Stimulated activated CD8-positive, alpha-beta memory T cell treated with anti-CD3 and anti-CD28 coated beads, Interleukin-15, amount 100 ng/mL, for 24 hours (primary cell): Measurements from ENCODE around the gene FXYD1.
"Not testable (repeated sequence)": the region's sequence is repeated elsewhere in the genome, so short reads cannot be mapped to it uniquely, and the experiment has no call there.

Experiments used
- DNase-seq: peaks from one replicate; pipeline ENCODE4 v3.0.0-alpha.2; 2020; ENCODE audit warnings: low read depth

Gene FXYD1

DNA sequence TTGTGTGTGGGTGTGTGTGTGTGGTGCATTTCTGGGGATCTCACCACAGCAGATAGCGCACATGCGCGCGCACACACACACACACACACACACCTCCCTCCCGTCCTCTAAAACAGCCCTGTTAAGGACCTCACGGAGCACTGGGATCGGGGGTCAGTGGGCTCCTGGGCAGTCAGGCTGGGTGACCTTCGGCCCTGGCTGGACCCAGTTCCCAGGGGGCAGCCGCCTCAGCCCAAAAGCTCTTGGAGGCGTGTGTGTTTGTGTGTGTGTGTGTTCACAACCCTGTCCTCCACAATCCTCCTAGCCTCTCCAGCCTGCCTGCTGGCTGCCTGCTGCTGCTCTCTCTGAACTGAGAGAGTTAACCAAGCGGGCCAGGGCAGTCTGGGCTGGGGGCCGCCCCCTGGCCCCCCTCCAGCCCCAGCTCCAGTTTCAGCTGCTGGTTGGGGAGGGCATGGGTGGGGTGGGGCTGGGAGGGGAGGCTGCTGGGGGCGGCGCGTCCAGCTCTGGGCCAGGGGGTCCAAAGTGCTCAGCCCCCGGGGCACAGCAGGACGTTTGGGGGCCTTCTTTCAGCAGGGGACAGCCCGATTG lies at the start of gene FXYD1:
Gene FXYD1 (plus strand): TSS at position 520 of the 588 bp plus-strand sequence. CDS start 1,256 bp downstream, outside the sequence.
- no peak for DNase-seq

DNA sequence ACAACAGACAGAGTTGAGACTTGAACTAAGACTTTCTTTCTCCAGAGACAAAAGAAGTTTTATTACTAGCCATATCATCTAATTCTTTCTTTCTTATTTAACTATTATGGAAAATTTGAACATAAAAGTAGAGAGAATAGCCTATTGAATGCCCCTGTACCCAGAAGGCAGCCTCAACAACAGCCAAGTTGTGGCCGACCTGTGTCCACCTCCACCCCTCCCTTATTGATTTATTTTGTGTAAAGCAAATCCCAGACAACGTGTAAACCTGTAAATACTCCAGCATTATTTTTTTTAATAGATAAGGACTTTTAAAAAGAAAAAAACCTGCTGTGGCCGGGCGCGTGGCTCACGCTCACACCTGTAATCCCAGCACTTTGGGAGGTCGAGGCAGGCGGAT lies 49.1 kb upstream of the FXYD1 start:
- DNase-seq: no peak

DNA sequence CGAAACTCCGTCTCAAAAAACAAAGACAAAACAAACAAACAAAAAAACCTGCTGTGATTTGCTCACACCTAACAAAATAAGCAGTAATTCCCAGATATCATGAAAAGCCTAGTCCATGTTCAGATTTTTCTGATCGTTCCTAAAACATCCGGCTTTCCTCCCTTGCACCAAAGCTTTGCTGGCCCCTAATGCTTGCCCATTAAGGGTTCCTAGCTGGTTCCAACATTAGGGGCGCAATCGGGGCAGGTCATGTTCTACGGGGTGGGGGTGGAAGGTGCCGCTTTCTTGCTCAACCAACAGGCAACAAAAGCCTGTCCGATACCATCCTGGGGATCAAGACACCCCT lies 48.5 kb upstream of the FXYD1 start:
- DNase-seq: no peak

DNA sequence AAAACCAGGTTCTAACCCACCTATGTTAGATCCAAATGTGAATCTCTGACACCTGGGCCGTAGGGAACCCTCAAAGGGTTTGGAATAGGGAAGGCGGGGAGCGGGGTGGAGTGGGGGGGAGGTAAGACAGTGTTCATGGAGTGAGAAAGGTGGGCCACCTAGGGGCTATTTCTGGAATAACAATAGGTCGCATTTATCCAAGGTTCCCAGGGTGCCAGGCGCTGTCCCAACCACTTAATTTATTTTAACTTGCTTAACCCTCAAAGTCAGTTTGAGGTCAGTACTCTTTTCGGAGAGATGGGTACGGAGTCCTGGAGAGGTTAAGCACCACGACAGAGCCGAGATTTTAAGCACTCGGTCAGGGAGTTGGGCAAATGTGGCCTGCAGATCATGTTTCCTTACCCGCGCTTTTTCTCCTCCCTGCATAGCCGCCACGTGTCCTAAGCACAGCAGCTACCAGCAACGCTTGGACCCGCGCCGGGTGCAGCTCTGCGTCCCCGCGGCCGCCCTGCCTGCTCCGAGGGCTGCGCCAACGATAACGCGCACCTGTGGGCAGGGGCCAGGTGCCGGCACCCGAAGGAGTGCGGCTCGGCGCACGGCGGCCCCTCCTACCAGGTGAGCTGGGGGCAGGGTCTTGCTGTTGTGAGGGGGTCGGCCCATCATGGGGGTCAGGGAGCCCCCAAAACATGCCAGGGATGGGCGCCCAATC lies 48.0 kb upstream of the FXYD1 start:
- DNase-seq: no peak

DNA sequence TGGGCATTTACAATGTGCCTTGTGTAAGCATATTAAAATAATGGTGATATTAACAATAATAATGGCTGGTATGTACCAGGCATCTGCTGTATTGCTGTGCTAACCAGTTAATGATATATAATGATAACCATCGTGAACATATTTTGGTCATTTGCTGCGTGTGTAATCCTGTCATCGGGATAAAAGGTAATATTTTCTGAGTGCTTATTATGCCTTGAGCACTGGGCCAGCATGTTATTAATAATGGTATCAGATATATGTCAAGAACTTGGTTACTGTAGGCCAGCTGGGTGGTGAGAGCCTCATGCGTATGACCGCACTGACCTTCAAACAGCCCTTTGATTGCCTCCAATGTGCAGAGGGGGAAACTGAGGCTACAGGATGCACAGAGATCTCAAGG lies 45.2 kb upstream of the FXYD1 start:
- DNase-seq: no peak

DNA sequence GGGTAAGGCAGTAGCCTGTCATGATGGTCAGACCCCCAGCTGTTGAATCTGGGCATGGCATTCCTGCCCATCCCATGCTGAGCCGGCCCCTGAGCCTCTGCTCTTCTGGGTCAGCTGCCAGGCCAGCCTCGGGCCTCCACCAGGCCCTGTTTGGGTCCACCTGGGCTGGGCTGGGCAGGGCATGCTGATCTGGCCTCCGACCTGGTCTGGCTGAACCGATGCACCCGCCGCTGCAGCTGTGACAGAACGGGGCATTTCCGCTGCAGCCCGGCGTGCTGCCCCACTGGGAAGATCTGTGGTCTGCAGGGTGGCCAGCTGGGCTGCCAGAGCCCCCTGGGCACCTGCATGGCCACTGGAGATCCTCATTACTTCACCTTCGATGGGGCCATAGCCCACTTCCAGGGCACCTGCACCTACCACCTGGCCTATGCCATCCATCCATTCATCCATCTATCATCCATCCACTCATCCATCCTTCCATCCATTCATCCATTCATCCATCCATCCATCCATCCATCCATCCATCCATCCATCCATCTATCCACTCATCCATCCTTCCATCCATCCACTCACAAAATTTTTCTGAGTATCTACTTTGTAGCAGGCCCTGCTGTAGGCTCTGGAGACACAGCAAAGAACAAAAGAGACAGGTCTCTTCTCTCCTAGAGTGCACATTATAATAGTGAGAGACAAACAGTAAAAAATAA lies 44.5 kb upstream of the FXYD1 start:
- DNase-seq: no peak

DNA sequence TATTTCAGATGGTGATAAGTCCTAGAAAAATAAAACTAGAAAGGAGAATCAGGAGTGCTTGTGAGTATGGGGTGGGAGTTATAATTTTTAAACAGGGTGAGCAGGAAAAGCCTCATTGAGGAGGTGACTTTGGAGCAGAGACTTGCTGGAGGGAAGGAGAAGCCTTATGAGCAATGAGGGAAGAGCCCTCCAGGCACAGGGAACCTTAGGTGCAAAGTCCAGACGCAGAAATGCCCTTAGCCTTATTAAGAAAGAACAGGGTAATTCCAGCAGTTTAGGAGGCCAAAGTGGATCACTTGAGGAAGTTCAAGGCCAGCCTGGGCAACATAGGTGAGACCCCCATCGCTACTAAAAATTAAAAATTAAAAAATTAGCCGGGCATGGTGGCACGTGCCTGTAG lies 44.0 kb upstream of the FXYD1 start:
- DNase-seq: no peak

DNA sequence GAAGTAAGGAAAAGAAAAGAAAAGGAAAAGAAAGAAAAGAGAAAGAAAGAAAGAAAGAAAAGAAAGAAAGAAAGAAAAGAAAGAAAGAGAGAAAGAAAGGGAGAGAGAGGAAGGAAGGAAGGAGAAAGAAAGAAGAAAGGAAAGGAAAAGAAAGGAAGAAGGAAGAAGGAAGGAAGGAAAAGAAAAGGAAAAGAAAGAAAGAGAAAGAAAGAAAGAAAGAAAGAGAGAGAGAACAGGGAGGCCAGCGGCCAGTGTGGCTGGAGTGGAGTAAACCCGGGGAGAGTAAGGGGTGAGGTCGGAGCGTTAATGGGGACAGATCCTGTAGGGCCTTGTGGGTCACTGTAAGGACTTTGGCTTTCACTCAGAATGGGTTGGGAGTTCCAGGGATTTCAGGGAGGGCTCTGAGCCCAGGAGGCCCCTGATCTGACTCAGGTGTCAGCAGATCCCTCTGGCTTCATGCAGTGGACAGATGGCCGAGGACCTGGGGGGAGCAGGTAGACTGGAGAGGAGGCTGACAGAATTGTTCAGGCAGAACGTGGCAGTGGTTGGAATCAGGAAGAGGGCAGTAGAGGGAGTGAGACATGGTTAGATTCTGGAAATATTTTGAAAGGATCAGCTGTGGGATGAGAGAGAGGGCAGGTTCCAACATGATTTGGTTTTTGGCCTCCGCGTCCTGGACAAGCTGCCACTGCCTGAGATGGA lies 42.8 kb upstream of the FXYD1 start:
- no peak for DNase-seq

DNA sequence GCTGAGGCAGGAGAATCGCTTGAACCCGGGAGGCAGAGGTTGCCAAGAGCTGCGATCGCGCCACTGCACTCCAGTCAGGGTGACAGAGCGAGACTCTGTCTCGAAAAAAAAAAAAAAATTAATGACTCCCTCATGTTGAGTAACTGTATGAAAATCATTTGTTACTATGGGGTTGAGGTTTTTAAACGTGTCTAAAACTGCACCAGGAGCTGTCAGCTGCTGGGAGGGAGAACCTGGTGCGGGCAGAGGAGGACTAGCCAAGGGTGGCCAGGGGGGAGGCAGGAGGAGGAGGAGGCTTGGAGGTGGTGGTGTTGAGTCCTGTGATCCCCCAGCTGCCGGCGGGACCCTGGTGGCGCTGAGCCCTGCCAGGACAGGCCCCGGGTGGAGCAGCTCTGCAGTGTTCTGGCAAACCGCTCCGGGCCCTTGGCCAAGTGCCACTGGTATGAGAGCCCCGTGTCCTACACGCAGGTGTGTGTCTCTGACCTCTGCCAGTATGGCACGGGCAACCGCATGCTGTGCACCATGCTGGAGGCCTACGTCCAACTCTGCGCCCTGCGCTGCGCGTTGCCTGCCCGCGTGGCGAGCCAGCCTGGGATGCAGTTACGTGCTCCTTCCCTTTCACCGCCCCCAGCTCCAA lies 40.1 kb upstream of the FXYD1 start:
- DNase-seq: no peak

DNA sequence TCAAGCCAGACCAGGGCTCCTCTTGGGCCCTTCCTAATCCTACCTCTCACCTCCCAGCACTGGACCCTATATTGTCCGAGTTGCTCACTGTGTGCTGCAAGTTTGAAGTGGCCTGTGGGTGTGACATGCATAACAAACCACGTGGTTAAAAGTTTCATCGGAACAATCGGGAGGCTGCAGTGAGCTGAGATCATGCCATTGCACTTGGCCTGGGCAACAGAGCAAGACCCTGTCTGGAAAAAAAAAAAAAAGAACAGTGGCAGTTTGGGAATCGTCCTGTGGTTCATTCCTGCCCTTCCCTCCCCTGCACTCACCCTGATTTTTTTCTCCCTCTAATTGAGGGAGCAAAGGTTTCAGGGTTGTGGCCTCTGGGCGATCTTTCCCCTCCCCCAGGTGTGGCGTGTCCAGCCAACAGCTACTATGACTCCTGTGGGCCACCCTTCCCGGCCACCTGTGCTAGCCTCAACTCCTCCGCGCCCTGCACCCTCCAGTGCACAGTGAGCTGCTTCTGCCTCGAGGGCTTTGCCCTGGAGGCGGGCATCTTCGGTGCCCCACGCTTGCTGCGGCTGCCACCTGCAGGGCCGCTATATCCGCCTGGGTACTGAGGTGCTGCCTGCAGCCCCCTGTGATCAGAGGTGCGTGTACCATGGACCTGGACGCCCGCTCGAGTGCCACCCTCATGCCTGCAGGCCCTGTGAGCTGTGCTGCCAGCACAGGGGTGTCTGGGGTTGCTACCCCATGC lies 39.3 kb upstream of the FXYD1 start:
- DNase-seq: no peak

DNA sequence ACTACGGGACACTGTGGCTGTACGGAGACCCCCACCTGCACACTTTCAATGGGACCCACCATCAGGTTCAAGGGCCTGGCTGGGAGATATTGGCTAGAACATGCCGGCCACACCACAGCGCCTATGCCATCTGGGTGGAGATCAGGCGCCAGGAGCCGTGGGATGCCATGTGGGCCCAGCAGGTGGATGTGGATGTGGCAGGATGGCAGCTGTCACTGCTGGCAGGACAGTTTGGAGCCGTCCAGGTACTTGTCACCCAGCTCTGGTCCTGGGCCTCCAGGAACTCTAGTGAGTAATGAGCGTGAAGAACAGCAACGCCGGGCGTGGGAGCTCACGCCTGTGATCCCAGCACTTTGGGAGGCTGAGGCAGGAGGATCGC lies 38.7 kb upstream of the FXYD1 start:
- DNase-seq: no peak

DNA sequence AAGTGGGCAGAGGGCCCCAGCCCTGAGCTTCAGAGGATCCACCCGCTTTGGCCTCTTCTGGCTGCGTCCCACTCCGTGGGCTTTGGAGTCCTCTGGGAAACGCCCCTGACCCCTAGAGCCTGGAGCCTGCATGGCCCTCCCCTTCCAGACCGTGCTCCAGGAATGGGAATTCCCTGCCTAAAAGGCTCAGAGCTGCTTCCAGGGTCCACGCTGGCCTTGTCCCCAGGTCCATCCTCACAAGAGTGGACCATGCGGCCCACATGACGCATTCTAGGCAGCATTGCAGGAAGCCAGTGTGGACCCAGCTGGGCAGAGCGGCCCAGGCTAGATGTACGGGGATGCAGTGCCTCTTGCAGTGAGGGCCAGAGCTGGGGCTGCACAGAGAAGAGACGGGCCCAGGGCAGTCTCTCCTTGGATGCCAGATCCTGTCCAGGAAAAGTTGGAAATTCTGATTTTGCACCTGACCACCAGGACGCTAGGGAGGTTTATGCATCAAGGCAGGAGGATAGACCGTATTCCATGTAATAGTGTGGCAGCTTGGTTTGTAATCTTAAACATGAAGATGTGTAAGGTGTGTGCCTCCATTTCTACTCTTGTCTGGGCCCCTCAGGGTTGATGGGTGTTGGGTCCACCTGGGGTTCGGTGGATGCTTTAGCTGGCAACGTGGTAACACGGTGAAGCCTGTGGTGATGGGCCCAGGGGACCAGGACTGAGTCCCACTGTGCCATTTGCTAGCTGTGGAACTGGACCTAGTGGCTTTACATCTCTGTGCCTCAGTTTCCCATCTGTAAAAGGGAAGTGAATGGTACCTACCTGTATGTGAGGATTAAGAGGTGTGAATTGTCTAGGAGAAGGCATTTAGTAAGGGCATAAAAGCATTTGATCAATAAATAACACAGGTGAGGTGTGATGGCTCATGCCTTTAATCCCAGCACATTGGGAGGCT lies 37.8 kb upstream of the FXYD1 start:
- DNase-seq: no peak

DNA sequence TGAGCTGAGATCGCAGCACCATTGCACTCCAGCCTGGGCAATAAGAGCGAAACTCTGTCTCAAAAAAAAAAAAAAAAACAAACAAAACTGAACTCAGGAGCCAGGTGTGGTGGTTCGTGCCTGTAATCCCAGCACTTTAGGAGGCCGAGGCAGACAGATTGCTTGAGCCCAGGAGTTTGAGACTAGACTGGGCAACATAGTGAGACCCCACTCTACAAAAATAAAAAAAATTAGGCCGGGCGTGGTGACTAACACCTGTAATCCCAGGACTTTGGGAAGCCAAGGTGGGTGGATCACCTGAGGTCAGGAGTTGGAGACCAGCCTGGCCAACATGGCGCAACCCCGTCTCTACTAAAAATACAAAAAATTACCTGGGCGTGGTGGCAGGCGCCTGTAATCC lies 36.7 kb upstream of the FXYD1 start:
- DNase-seq: not testable (repeated sequence)

DNA sequence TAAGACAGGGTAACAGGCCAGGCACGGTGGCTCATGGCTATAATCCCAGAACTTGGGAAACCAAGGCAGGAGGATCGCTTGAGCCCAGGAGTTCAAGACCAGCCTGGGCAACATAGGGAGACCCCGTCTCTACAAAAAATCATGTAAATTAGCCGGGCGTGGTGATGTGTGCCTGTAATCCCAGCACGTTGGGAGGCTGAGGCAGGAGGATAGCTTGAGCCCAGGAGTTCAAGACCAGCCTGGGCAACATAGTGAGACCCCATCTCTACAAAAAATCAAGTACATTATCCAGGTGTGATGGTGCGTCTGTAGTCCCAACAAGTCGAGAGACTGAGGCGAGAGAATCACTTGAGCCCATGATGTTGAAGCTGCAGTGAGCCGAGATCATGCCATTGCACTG lies 35.0 kb upstream of the FXYD1 start:
- DNase-seq: not testable (repeated sequence)

DNA sequence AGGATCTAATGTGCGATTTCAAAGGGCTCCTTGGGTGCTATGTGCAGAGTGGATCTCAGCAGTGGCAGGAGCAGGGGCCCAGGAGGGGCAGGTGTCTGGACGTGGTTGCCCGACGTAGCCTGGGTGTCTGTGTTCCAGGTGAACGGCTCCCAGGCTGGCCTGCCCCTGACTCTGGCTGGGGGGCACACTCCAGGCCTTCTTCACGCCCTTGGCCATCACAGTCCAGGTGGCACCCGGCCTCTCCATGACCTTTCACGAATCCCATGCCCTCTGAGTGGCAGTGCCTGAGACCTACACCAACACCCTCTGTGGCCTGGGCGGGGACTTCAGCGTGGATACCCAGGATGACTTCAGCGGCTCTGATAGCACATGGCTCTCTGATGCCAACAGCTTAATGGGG lies 34.3 kb upstream of the FXYD1 start:
- no peak for DNase-seq

DNA sequence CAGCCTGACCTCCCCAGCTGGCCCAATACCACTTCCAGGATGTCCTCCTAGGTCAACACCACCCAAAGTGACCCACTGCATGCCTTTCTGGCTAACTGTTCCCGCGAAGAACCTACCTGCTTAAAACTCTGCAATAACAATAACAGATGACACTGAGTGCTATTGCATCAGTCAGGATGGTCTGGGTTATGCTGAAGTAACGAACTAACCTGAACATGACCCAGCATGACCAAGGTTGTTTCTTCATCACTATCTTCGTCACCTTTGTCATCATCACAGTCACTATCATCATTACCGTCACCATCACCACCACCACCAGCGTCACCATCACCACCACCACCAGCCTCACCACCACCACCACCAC lies 33.6 kb upstream of the FXYD1 start:
- DNase-seq: no peak

DNA sequence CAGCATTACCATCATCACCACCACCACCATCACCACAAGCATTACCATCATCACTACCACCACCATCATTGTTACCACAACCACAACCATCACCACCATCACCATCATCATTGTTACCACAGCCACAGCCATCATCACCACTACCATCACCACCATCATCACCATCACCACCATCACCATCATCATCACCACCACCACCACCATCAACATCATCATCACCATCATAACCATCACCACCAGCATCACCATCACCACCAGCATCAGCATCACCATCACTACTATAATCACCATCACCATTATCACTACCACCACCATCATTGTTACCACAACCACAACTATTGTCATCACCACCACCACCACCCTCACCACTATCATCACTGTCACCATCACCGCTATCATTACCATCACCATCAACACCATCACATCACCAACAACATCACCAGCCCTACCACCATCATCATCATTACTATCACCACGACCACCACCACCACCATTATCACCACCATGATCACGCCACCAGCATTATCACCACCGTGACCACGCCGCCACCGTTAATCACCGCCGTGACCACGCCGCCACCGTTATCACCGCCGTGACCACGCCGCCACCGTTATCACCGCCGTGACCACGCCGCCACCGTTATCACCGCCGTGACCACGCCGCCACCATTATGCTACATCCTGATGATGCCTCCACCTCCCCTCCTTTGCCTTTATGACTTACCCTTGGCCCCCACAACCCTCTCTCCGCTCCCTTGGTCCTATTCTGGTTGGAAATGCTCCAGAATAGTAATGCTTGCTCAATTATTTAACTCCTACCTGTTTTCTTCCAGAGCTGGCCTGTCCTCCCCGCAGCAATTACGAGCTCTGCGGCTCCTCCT lies 33.0 kb upstream of the FXYD1 start:
- no peak for DNase-seq

DNA sequence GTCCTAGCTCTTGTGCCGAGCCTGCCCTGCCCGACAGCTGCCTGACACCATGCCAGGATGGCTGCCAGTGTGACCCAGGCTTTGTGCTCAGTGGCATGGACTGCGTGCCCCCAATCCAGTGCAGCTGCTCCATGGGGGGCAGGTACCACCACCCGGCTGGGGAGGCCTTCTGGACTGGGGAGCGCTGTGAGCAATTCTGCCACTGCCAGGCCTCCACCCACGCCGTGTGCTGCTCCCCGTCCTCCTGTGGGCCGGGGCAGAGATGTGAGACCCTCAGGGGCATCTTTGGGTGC lies 32.4 kb upstream of the FXYD1 start:
- no peak for DNase-seq

DNA sequence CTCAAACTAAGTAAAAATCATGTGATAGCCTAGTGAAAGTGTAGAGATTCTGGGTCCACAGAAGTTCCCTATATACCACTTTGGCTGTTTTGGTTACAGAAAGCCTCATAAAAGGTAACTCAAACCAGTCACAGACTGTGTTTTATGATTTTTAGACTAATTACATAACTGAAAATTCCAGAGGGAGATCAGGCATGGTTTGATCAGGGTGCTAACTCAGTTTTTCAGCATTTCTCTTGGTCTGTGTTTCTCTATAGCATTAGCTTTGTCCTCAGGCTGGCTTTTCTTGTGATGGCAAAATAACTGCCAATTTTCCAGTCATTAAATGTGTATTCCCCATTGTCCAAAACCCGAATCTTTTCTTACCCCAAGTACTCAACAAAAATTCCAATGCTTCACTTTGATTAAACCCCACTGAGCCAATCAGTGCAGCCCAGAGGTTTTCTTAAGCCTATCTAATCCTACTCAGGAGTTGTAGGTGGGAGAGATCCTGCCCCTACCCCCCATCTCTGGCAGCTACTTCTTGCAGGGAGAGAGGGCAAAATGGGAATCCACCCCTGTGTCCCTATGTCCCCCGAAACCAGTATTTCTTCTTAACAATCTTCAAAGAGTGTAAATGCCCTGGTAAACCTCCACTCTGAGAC lies 31.6 kb upstream of the FXYD1 start:
- no peak for DNase-seq
